Activated T-helper 17 cell treated with anti-CD3 and anti-CD28 coated beads, Interleukin-2, amount 50 U/mL, for 72 hours (primary cell): ENCODE data around the gene CIPC. TPM values are rescaled to one million over a fixed set of nuclear protein-coding genes. Genes with fewer than 3 reads are reported as not detected.
A peak's percentile ranks its signal among the peaks of the same experiment; 100 is the strongest.

Source experiments
- ATAC-seq: fragments of 150-1000 bp; cut with Tn5 transposase; replicated peaks from 2 replicates; pipeline ENCODE4 v1.10.0; 2021; ENCODE audit warnings: mild to moderate bottlenecking, moderate library complexity
- H3K27ac Mint-ChIP-seq: one replicate; pipeline ENCODE4 v1.8.0; 2022; ENCODE audit warnings: mixed read lengths
- H3K27me3 Mint-ChIP-seq: one replicate; pipeline ENCODE4 v1.8.0; 2022; ENCODE audit warnings: mixed read lengths
- H3K36me3 Mint-ChIP-seq: one replicate; pipeline ENCODE4 v1.8.0; 2022; ENCODE audit warnings: low read depth, mild to moderate bottlenecking, mixed read lengths
- H3K4me1 Mint-ChIP-seq: one replicate; pipeline ENCODE4 v1.8.0; 2022; ENCODE audit warnings: mixed read lengths
- H3K4me3 Mint-ChIP-seq: one replicate; pipeline ENCODE4 v1.8.0; 2022; ENCODE audit warnings: mild to moderate bottlenecking, mixed read lengths
- H3K9me3 Mint-ChIP-seq: one replicate; pipeline ENCODE4 v1.8.0; 2022; ENCODE audit warnings: mixed read lengths
- total RNA-seq, 2 donors: library from RNA; stranded (reverse); gene quantifications; one replicate each; pipeline ENCODE4 v1.2.3, GENCODE V29; 2022

Gene CIPC
- total RNA-seq, 2 donors from 2014 or later = 8.5 to 11.8 TPM

- ATAC-seq = no peak
- Mint-ChIP-seq H3K27ac (no peak overlapping the region), H3K27me3 (no peaks in the 10 kb centered on the region), H3K9me3 (no peaks in the 10 kb centered on the region), H3K36me3 (no peaks in the 10 kb centered on the region), H3K4me3 (no peak overlapping the region), H3K4me1 (peaks cover 4% of the 10 kb centered on the region)
Observed at GRCh38 chr14:77065851-77066577, 32.0 kb upstream of the CIPC start.

GRCh38 chr14:77066578-77067172 is 31.4 kb upstream of the CIPC start:
- no peaks in the 10 kb centered on the region for H3K9me3 Mint-ChIP-seq
- no peak for ATAC-seq
- no peaks in the 10 kb centered on the region for H3K27me3 Mint-ChIP-seq
- peaks cover 4% of the 10 kb centered on the region for H3K4me1 Mint-ChIP-seq
- no peak overlapping the region for H3K4me3 Mint-ChIP-seq
- H3K27ac Mint-ChIP-seq = no peak overlapping the region
- H3K36me3 Mint-ChIP-seq = no peaks in the 10 kb centered on the region

GRCh38 chr14:77067632-77068516 is 30.2 kb upstream of the CIPC start:
- H3K36me3 Mint-ChIP-seq = no peaks in the 10 kb centered on the region
- H3K27me3 Mint-ChIP-seq = no peaks in the 10 kb centered on the region
- peaks cover 4% of the 10 kb centered on the region for H3K4me1 Mint-ChIP-seq
- no peak overlapping the region for H3K4me3 Mint-ChIP-seq
- H3K27ac Mint-ChIP-seq = no peak overlapping the region
- H3K9me3 Mint-ChIP-seq = no peaks in the 10 kb centered on the region
- ATAC-seq = peak; percentile 71

- Mint-ChIP-seq H3K27me3 (no peaks in the 10 kb centered on the region), H3K9me3 (no peaks in the 10 kb centered on the region), H3K36me3 (no peaks in the 10 kb centered on the region), H3K27ac (no peak overlapping the region), H3K4me1 (peaks cover 4% of the 10 kb centered on the region), H3K4me3 (no peak overlapping the region)
- no peak for ATAC-seq
Observed at GRCh38 chr14:77068517-77069200, 29.4 kb upstream of the CIPC start.

- Mint-ChIP-seq H3K4me1 (peaks cover 4% of the 10 kb centered on the region), H3K27ac (no peak overlapping the region), H3K27me3 (no peaks in the 10 kb centered on the region), H3K9me3 (no peaks in the 10 kb centered on the region), H3K4me3 (no peak overlapping the region), H3K36me3 (no peaks in the 10 kb centered on the region)
- no peak for ATAC-seq
Observed at GRCh38 chr14:77069551-77069950, 28.5 kb upstream of the CIPC start.

- no peaks in the 10 kb centered on the region for H3K36me3 Mint-ChIP-seq
- H3K4me1 Mint-ChIP-seq = no peaks in the 10 kb centered on the region
- no peak overlapping the region for H3K4me3 Mint-ChIP-seq
- H3K27me3 Mint-ChIP-seq = no peaks in the 10 kb centered on the region
- ATAC-seq = no peak
- H3K9me3 Mint-ChIP-seq = no peaks in the 10 kb centered on the region
- H3K27ac Mint-ChIP-seq = no peak overlapping the region
Observed at GRCh38 chr14:77071938-77072388, 26.1 kb upstream of the CIPC start.

- Mint-ChIP-seq H3K4me3 (no peak overlapping the region), H3K9me3 (peaks cover 4% of the 10 kb centered on the region), H3K27me3 (no peaks in the 10 kb centered on the region), H3K27ac (no peak overlapping the region), H3K36me3 (no peaks in the 10 kb centered on the region), H3K4me1 (no peaks in the 10 kb centered on the region)
- ATAC-seq = no peak
Observed at GRCh38 chr14:77074969-77075368, 23.1 kb upstream of the CIPC start.

- Mint-ChIP-seq H3K4me3 (no peak overlapping the region), H3K27ac (no peak overlapping the region), H3K36me3 (no peaks in the 10 kb centered on the region), H3K9me3 (peaks cover 4% of the 10 kb centered on the region), H3K27me3 (no peaks in the 10 kb centered on the region), H3K4me1 (no peaks in the 10 kb centered on the region)
- ATAC-seq = no peak
Observed at GRCh38 chr14:77076113-77076631, 21.9 kb upstream of the CIPC start.

- no peak overlapping the region for H3K4me3 Mint-ChIP-seq
- H3K36me3 Mint-ChIP-seq = no peaks in the 10 kb centered on the region
- no peak for ATAC-seq
- H3K4me1 Mint-ChIP-seq = no peaks in the 10 kb centered on the region
- H3K9me3 Mint-ChIP-seq = peaks cover 4% of the 10 kb centered on the region
- no peaks in the 10 kb centered on the region for H3K27me3 Mint-ChIP-seq
- H3K27ac Mint-ChIP-seq = no peak overlapping the region
Observed at GRCh38 chr14:77077040-77077439, 21.0 kb upstream of the CIPC start.

- no peak for ATAC-seq
- H3K27ac Mint-ChIP-seq = no peak overlapping the region
Observed at GRCh38 chr14:77082356-77082755, 15.7 kb upstream of the CIPC start.

GRCh38 chr14:77083082-77083481 is 15.0 kb upstream of the CIPC start:
- peaks cover 4% of the 10 kb centered on the region for H3K9me3 Mint-ChIP-seq
- no peak overlapping the region for H3K4me3 Mint-ChIP-seq
- H3K4me1 Mint-ChIP-seq = peaks cover 16% of the 10 kb centered on the region
- H3K27me3 Mint-ChIP-seq = no peaks in the 10 kb centered on the region
- peak overlapping the region; percentile 51 for H3K27ac Mint-ChIP-seq
- no peaks in the 10 kb centered on the region for H3K36me3 Mint-ChIP-seq
- ATAC-seq = no peak

More at GRCh38 chr14:77082356-77082755, 15.7 kb upstream of the CIPC start:
- H3K27me3 Mint-ChIP-seq = no peaks in the 10 kb centered on the region
- no peaks in the 10 kb centered on the region for H3K36me3 Mint-ChIP-seq
- H3K4me1 Mint-ChIP-seq = peaks cover 10% of the 10 kb centered on the region
- H3K4me3 Mint-ChIP-seq = no peak overlapping the region
- H3K9me3 Mint-ChIP-seq = peaks cover 4% of the 10 kb centered on the region

- H3K27ac Mint-ChIP-seq = peak overlapping the region; percentile 60
- H3K4me1 Mint-ChIP-seq = peaks cover 16% of the 10 kb centered on the region
- no peaks in the 10 kb centered on the region for H3K9me3 Mint-ChIP-seq
- no peak for ATAC-seq
- H3K4me3 Mint-ChIP-seq = no peak overlapping the region
- no peaks in the 10 kb centered on the region for H3K27me3 Mint-ChIP-seq
- no peaks in the 10 kb centered on the region for H3K36me3 Mint-ChIP-seq
Observed at GRCh38 chr14:77084985-77085384, 13.1 kb upstream of the CIPC start.

GRCh38 chr14:77085538-77085937 is 12.5 kb upstream of the CIPC start:
- H3K36me3 Mint-ChIP-seq = no peaks in the 10 kb centered on the region
- no peaks in the 10 kb centered on the region for H3K27me3 Mint-ChIP-seq
- peaks cover 16% of the 10 kb centered on the region for H3K4me1 Mint-ChIP-seq
- no peaks in the 10 kb centered on the region for H3K9me3 Mint-ChIP-seq
- ATAC-seq = no peak
- peak overlapping the region; percentile 60 for H3K27ac Mint-ChIP-seq
- H3K4me3 Mint-ChIP-seq = no peak overlapping the region
